Neuronal stem cell (in vitro differentiated cells): ENCODE results near the gene TPO.

Experiments
- DNase-seq: peaks from one replicate; pipeline ENCODE4 v3.0.0-alpha.2; 2013; ENCODE audit warnings: low spot score
- H2AFZ ChIP-seq: one replicate; pipeline ENCODE4 v1.6.1; 2013; ENCODE audit warnings: mild to moderate bottlenecking, low read length, inconsistent platforms
- H2AK5ac ChIP-seq: 2 replicates; pipeline ENCODE4 v1.6.1; 2013; ENCODE audit warnings: low read depth, mild to moderate bottlenecking, inconsistent platforms, low read length, moderate library complexity, mixed read lengths
- H2BK120ac ChIP-seq: 2 replicates; pipeline ENCODE4 v1.6.1; 2013; ENCODE audit warnings: low read depth, mild to moderate bottlenecking, inconsistent platforms, low read length, moderate library complexity, mixed read lengths
- H2BK12ac ChIP-seq: one replicate; pipeline ENCODE4 v1.6.1; 2013; ENCODE audit warnings: low read length, inconsistent platforms
- H2BK15ac ChIP-seq: 2 replicates; pipeline ENCODE4 v1.6.1; 2013; ENCODE audit warnings: mild to moderate bottlenecking, low read length, inconsistent platforms, mixed read lengths
- H2BK5ac ChIP-seq: one replicate; pipeline ENCODE4 v1.6.1; 2013; ENCODE audit warnings: inconsistent platforms, mild to moderate bottlenecking, low read length, moderate library complexity
- H3K14ac ChIP-seq: one replicate; pipeline ENCODE4 v1.6.1; 2013; ENCODE audit warnings: low read length, inconsistent platforms
- H3K18ac ChIP-seq: 2 replicates; pipeline ENCODE4 v1.6.1; 2013; ENCODE audit warnings: low read length, inconsistent platforms
- H3K23ac ChIP-seq: 2 replicates; pipeline ENCODE4 v1.6.1; 2013; ENCODE audit warnings: low read depth, mild to moderate bottlenecking, mixed read lengths, low read length, inconsistent platforms; ENCODE audit not compliant: poor library complexity
- H3K27ac ChIP-seq: replicated peaks from 3 replicates; pipeline ENCODE4 v1.5.1; 2013; ENCODE audit warnings: low read length, inconsistent platforms
- H3K27me3 ChIP-seq, 3 experiments: 2 replicates each; pipeline ENCODE4 v1.6.1; 2013; ENCODE audit warnings: low read length in 3 of 3, mild to moderate bottlenecking in 2 of 3, inconsistent platforms in 1 of 3, low read depth in 1 of 3, mixed read lengths in 1 of 3, moderate library complexity in 1 of 3; ENCODE audit not compliant: control insufficient read depth in 3 of 3, insufficient read depth in 3 of 3
- H3K36me3 ChIP-seq, 2 donors: replicated peaks in 1 of 2; 2 replicates each; pipeline ENCODE4 v1.6.1; 2013; ENCODE audit warnings: low read length in 2 of 2; ENCODE audit not compliant: control insufficient read depth in 2 of 2, insufficient read depth in 2 of 2
- H3K4ac ChIP-seq: 2 replicates; pipeline ENCODE4 v1.6.1; 2013; ENCODE audit warnings: inconsistent platforms, mild to moderate bottlenecking, low read length, moderate library complexity
- H3K4me1 ChIP-seq, 2 donors: 1 replicate in 1 of 2; 2 replicates in 1 of 2; pipeline ENCODE4 v1.6.1; 2013; ENCODE audit warnings: low read length in 2 of 2, low read depth in 1 of 2; ENCODE audit not compliant: control insufficient read depth in 2 of 2, insufficient read depth in 1 of 2
- H3K4me2 ChIP-seq: one replicate; pipeline ENCODE4 v1.6.1; 2013; ENCODE audit warnings: mild to moderate bottlenecking, low read length, inconsistent platforms; ENCODE audit not compliant: insufficient read depth, poor library complexity, severe bottlenecking
- H3K4me3 ChIP-seq, 2 donors: 2 replicates each; pipeline ENCODE4 v1.5.1; 2013; ENCODE audit warnings: low read length in 2 of 2, mild to moderate bottlenecking in 2 of 2, inconsistent platforms in 1 of 2, moderate library complexity in 1 of 2
- H3K79me1 ChIP-seq: one replicate; pipeline ENCODE4 v1.6.1; 2013; ENCODE audit warnings: low read depth, mild to moderate bottlenecking, inconsistent platforms, low read length, moderate library complexity
- H3K9ac ChIP-seq: one replicate; pipeline ENCODE4 v1.6.1; 2013; ENCODE audit warnings: mild to moderate bottlenecking, low read depth, low read length, inconsistent platforms; ENCODE audit not compliant: poor library complexity
- H3K9me3 ChIP-seq, 2 donors: replicated peaks in 1 of 2; 2 replicates each; pipeline versions ENCODE3 to v1.6.1; 2013; ENCODE audit warnings: low read length in 2 of 2, mild to moderate bottlenecking in 2 of 2, inconsistent platforms in 1 of 2, low read depth in 1 of 2, mixed read lengths in 1 of 2, moderate library complexity in 1 of 2; ENCODE audit not compliant: control insufficient read depth in 2 of 2, insufficient read depth in 1 of 2
- H4K8ac ChIP-seq: one replicate; pipeline ENCODE4 v1.6.1; 2013; ENCODE audit warnings: low read depth, mild to moderate bottlenecking, inconsistent platforms, low read length, moderate library complexity
- H4K91ac ChIP-seq: one replicate; pipeline ENCODE4 v1.6.1; 2013; ENCODE audit warnings: low read length, low read depth, mild to moderate bottlenecking, inconsistent platforms; ENCODE audit not compliant: poor library complexity
- WGBS, 2 donors: extraction: QIAGEN DNeasy Blood & Tissue Kit; methylation state at CpG; one replicate each; pipeline ENCODE4 v1.1.7; 2013; ENCODE audit warnings: missing lambda C conversion rate in 2 of 2, mixed read lengths in 1 of 2; ENCODE audit not compliant: insufficient read length in 2 of 2, insufficient replicate concordance in 1 of 2; ENCODE audit errors: extremely low coverage in 2 of 2; 5-methylcytosine and 5-hydroxymethylcytosine counted together

The TPO gene

DNA sequence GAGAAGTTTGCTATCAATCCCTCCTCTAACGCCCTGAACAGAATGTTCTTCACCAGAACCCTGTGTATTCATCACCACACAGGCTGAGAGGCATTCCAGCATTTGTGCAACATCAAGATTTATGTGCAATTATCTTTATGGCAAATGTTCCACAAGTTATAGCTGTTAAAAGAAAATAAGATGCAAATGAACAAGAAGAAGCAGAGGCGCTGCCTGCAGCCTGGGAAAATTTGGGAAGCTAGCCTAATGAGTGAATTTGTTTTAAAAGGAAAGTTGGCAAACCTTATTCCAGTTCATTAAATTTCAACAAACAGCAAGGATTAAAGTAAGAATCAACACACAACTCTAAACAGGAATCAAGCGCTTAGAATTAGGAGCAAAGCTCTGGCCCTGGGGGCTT lies 5.3 kb downstream of the TPO start:
- no peak overlapping the region for H3K23ac ChIP-seq
- no peak overlapping the region for H2BK5ac ChIP-seq
- H2BK12ac ChIP-seq = no peak overlapping the region
- H3K27ac ChIP-seq = no peak overlapping the region
- H2BK15ac ChIP-seq = no peak overlapping the region
- no peak overlapping the region for H2AFZ ChIP-seq
- peaks cover 0 to 2% of the 10 kb centered on the region in 2 donors for H3K4me1 ChIP-seq
- H3K36me3 ChIP-seq = no peaks in the 10 kb centered on the region
- no peak overlapping the region for H3K4ac ChIP-seq
- no peak overlapping the region for H4K8ac ChIP-seq
- no peak overlapping the region for H3K4me3 ChIP-seq
- H2BK120ac ChIP-seq = no peak overlapping the region
- no peaks in the 10 kb centered on the region for H3K9me3 ChIP-seq
- no peaks in the 10 kb centered on the region for H3K27me3 ChIP-seq
- no peak overlapping the region for H3K14ac ChIP-seq
- no peak overlapping the region for H3K4me2 ChIP-seq
- no peak overlapping the region for H4K91ac ChIP-seq
- H3K79me1 ChIP-seq = no peaks in the 10 kb centered on the region
- H3K9ac ChIP-seq = no peak overlapping the region
- no peak for DNase-seq
- no peak overlapping the region for H2AK5ac ChIP-seq
- no peak overlapping the region for H3K18ac ChIP-seq
- no CpG with 5 or more reads among the region's 3 CpGs for WGBS, 2 donors

DNA sequence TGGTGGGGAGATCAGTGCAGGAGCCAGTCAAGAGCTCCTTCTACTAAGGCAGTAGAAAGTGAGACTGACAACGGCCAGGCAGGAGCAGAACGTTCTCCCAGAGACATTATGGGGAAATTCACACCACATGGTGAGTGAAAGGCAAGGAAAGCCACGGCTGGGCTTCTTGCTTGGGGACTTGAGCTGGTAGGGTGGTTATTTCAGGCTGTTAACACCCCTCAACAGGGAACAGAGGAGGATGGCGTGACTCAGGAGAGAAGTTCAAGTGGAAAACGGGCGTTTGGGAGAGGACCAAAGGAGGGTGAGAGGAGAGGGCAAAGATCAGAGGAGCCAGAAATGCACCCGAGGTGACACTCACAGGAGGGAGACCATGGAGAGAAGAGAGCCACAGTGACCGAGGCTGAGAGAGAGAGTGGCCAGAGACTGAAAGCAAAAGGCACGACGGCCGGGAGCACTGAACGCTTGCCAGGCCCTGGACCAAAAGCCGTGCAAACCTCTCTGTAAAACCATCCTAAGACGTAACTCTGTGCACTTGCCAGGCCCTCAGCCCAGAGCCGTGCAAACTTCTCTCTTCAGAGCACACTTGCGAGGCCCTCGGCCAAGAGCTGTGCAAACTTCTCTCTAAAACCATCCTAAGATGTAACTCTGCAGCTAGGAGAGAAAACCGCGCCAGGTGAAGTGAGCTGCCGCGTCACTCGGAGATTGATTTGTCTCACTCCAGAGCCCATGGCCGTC lies 7.7 kb downstream of the TPO start:
- H4K8ac ChIP-seq = no peak overlapping the region
- H3K4me1 ChIP-seq = peaks cover 0 to 2% of the 10 kb centered on the region in 2 donors
- H4K91ac ChIP-seq = no peak overlapping the region
- H2AFZ ChIP-seq = no peak overlapping the region
- no peaks in the 10 kb centered on the region for H3K9me3 ChIP-seq
- H3K4ac ChIP-seq = no peak overlapping the region
- no peak overlapping the region for H3K4me2 ChIP-seq
- H3K9ac ChIP-seq = no peak overlapping the region
- no peak overlapping the region for H3K27ac ChIP-seq
- no peak overlapping the region for H2BK15ac ChIP-seq
- no peak overlapping the region for H3K18ac ChIP-seq
- no peak overlapping the region for H3K23ac ChIP-seq
- DNase-seq = no peak
- H3K79me1 ChIP-seq = no peaks in the 10 kb centered on the region
- no peak overlapping the region for H3K14ac ChIP-seq
- no peak overlapping the region for H2BK12ac ChIP-seq
- H3K4me3 ChIP-seq = no peak overlapping the region
- H2BK5ac ChIP-seq = no peak overlapping the region
- no peaks in the 10 kb centered on the region for H3K27me3 ChIP-seq
- no peaks in the 10 kb centered on the region for H3K36me3 ChIP-seq
- WGBS, 2 donors = no CpG with 5 or more reads among the region's 23 CpGs
- no peak overlapping the region for H2AK5ac ChIP-seq
- H2BK120ac ChIP-seq = no peak overlapping the region

GRCh38 chr2:1421731-1422130 lies 8.5 kb downstream of the TPO start:
- Histone ChIP-seq H3K27ac (no peak overlapping the region), H3K14ac (no peak overlapping the region), H2AFZ (no peak overlapping the region), H2BK15ac (no peak overlapping the region), H3K36me3 (no peaks in the 10 kb centered on the region), H2BK120ac (no peak overlapping the region), H3K4me3 (no peak overlapping the region), H3K4me1 (peaks cover 0 to 2% of the 10 kb centered on the region in 2 donors), H3K18ac (peak overlapping the region; percentile 44), H3K4me2 (no peak overlapping the region), H4K91ac (no peak overlapping the region), H3K4ac (no peak overlapping the region), H2BK5ac (no peak overlapping the region), H3K9me3 (no peaks in the 10 kb centered on the region), H3K9ac (no peak overlapping the region), H3K23ac (no peak overlapping the region), H2BK12ac (no peak overlapping the region), H4K8ac (no peak overlapping the region), H3K27me3 (no peaks in the 10 kb centered on the region), H2AK5ac (peak overlapping the region; percentile 81), H3K79me1 (no peaks in the 10 kb centered on the region)
- no peak for DNase-seq
- WGBS, 2 donors = no CpG with 5 or more reads among the region's 14 CpGs

- Histone ChIP-seq H2BK12ac (no peak overlapping the region), H3K27ac (no peak overlapping the region)
Observed at GRCh38 chr2:1422131-1422530, 8.9 kb downstream of the TPO start.

More at GRCh38 chr2:1422131-1422530, 8.9 kb downstream of the TPO start:
- Histone ChIP-seq H3K4me1 (peaks cover 0 to 2% of the 10 kb centered on the region in 2 donors), H3K9ac (no peak overlapping the region), H3K4me3 (no peak overlapping the region), H3K4me2 (no peak overlapping the region), H3K18ac (peak overlapping the region; percentile 17), H3K23ac (no peak overlapping the region), H3K9me3 (no peaks in the 10 kb centered on the region), H3K4ac (no peak overlapping the region), H3K27me3 (no peaks in the 10 kb centered on the region), H2AK5ac (peak overlapping the region; percentile 81), H3K14ac (no peak overlapping the region), H2AFZ (no peak overlapping the region), H3K36me3 (no peaks in the 10 kb centered on the region), H2BK15ac (no peak overlapping the region), H3K79me1 (no peaks in the 10 kb centered on the region), H4K8ac (no peak overlapping the region), H2BK120ac (no peak overlapping the region), H2BK5ac (no peak overlapping the region), H4K91ac (no peak overlapping the region)
- DNase-seq = no peak
- no CpG with 5 or more reads among the region's 22 CpGs for WGBS, 2 donors
